Measurements from ENCODE around the gene PRAMEF5.
"Not testable (repeated sequence)": the region's sequence is repeated elsewhere in the genome, so short reads cannot be mapped to it uniquely, and the experiment has no call there.

The PRAMEF5 gene

DNA sequence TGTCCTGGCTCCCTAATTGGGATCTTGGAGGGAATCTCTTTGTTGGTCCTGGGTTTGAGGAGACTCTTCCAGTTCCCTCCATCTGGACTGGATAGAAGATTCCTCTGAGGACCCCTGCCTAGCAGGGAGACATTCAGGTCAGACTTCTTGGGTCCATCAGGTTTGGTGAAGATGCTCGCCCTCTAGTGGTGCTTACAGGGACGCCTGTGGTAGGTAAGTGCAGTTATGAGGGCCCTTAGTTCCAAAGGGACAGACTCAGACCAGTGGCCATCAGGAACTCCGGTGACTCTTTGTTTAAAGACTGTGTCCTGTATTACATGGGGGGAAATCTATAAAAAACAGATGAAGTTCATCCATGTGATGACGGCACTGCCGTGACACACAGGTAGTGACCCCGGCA, 23.0 kb downstream of the PRAMEF5 start:
- DNase-seq (ENCODE audit: low spot score): not testable (repeated sequence)

DNA sequence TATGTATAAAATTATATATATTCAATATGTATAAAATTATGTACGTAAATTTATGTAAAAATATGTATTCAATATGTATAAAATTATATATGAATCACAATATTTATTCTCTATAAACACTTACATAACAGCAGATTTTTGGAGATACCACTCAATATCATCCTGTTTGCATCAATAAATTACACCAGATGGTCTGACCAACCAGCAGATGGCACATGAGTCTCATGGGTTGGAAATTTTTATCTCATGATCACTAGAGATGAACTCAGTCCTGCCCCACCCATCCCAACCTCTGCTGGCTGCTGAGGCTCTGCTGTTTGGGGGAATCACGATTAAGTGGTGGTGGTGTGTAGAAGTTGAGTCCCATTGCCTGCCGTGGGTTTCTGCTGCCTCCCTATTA, 25.6 kb downstream of the PRAMEF5 start:
- DNase-seq (ENCODE audit: low spot score): not testable (repeated sequence)

DNA sequence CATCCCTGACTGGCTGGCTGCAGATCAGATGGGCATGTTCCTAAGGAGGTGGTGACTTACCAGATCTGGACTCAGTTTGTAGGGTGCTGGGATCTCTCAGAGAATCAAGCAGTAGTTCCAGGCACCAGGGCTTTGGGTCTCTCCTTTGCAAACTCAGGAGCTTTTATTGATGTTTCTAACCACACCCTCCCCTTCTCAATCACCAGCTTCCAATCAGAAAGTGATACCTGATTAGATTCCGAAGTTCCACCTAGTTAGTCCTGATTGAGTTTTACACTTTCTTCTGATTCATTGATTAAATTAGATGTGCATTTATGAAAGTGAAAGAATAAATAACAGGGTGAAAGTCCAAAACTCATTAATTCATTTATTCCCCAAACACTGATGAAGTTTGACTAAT, 31.0 kb downstream of the PRAMEF5 start, which contains the start of gene PRAMEF8:
PRAMEF8 (minus strand) TSS at position 101 of the 400 bp plus-strand sequence. CDS start 1,046 bp downstream, outside the sequence.
- DNase-seq (ENCODE audit: low spot score): not testable (repeated sequence)

DNA sequence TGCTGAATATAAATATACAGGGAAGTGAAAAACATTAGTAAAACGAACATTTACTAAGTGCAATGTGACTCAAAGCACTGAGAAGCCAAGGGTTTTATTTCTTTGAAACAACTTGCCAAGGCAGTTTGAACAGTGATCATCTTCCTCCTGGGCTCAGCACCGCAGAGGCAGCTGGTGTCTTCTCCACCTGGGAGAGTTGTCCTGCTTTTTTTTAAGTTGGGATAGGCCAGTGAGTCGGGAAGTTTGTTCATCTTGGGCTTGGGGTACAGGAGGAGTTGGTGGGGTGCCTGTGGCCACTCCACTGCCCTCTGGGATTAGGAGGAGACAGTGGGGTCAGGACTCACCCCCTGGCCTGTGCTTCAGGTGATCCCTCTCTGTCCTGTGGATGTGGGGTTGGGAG, 35.0 kb downstream of the PRAMEF5 start:
- not testable (repeated sequence) for DNase-seq (ENCODE audit: low spot score)

DNA sequence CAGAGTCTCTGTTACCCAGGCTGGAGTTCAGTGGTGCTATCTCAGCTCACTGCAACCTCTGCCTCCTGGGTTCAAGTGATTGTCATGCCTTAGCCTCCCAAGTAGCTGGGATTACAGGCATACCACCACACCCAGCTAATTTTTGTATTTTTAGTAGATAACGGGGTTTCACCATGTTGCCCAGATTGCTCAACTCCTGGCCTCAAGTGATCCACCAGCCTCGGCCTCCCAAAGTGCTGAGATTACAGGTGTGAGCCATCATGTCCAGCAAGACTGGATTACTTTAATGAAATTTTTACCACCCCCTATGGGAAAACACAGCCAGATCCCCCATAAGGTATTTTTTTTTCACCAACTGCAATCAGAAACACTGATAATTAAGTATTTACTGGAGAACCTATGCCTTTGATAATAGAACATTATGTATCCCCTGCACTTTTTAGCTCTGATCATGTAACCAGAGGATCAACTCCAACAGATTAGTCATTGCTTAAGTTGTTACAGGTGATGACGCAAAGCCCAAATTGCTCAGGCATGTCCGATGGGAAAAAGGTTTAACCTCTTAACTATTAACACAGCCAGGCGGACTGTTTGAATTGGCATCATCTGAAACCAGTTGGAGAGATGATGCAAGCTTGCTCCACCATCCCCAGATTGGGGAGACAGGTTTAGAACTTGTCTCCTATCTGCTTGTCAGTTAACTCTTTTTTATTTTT, 43.4 kb downstream of the PRAMEF5 start:
- DNase-seq (ENCODE audit: low spot score): not testable (repeated sequence)

DNA sequence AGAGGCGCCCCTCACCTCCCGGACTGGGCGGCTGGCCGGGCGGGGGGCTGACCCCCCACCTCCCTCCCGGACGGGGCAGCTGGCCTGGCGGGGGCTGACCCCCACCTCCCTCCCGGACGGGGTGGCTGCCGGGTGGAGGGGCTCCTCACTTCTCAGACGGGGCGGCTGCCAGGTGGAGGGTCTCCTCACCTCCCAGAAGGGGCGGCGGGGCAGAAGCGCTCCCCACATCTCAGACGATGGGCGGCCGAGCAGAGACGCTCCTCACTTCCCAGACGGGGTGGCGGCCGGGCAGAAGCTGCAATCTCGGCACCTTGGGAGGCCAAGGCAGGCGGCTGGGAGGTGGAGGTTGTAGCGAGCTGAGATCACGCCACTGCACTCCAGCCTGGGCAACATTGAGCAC, 44.7 kb downstream of the PRAMEF5 start:
- not testable (repeated sequence) for DNase-seq (ENCODE audit: low spot score)

DNA sequence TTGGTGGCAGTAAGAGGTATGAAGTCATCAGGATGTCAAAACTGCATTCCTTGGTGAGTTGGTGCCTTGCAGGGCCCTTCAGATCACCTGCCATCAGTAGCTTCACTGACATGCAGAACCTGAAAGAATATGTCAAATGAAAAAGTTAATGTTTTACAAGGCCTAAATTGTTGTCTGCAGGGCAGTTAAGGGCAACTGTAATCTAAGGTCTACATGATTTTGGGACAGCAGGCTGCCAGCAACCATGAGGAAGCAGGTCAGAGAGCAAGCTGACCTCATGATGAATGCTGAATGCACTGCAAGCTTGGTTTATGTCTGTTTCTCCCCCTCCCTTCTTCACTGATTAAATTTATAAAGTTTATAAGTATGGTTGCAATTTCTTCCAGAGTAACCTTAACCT, 48.2 kb downstream of the PRAMEF5 start:
- not testable (repeated sequence) for DNase-seq (ENCODE audit: low spot score)

DNA sequence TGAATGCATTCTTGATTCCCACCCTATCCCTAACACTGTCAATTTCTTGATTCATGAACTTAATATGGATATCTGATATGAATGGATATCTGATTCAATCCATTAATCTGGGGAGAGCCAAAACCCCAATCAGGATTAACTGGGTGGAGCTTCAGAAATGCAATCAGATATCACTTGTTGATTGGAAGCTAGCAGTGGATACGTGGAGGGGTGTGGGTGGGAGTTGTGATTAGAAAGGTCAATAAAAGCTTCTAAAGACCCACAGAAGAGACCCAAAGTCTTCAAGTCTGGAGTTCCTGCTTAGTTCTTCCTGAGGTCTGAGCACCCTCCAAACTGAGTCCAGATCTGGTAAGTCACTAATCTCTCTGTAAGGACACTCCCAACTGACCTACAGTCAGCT, 49.2 kb downstream of the PRAMEF5 start, which contains the start of gene PRAMEF33:
PRAMEF33 (plus strand) TSS at position 301 of the 400 bp plus-strand sequence. CDS start 2,416 bp downstream, outside the sequence.
- DNase-seq (ENCODE audit: low spot score): not testable (repeated sequence)
